Left ventricle myocardium inferior (tissue), 1 donor: ENCODE measurements around the gene CCM2. TPM values are rescaled to one million over a fixed set of nuclear protein-coding genes. Genes with fewer than 3 reads are reported as not detected.

Experiments
- DNase-seq: peaks from one replicate; pipeline ENCODE4 v3.0.0-alpha.2; 2020
- H3K27ac ChIP-seq: fragments of 200-600 bp; replicated peaks from 2 replicates; pipeline ENCODE4 v1.8.0; 2021
- H3K27me3 ChIP-seq: fragments of 200-600 bp; 2 replicates; pipeline ENCODE4 v1.8.0; 2021; ENCODE audit warnings: low read depth
- H3K36me3 ChIP-seq: fragments of 200-600 bp; 2 replicates; pipeline ENCODE4 v1.8.0; 2021
- H3K4me1 ChIP-seq: fragments of 200-600 bp; 2 replicates; pipeline ENCODE4 v1.8.0; 2021
- H3K4me3 ChIP-seq: fragments of 200-600 bp; 2 replicates; pipeline ENCODE4 v1.8.0; 2021; ENCODE audit warnings: mild to moderate bottlenecking, moderate library complexity
- H3K9me3 ChIP-seq: fragments of 200-600 bp; replicated peaks from 2 replicates; pipeline ENCODE4 v1.8.0; 2021
- intact Hi-C: fragments of 100-400 bp; cut with micrococcal nuclease; formaldehyde crosslinking; loops from one replicate; pipeline ENCODE4 v1.11.0; 2022
- total RNA-seq: library from RNA; stranded (reverse); fragmentation: NEBNext Ultra II Directional; extraction: Animal tissue kit (Norgen Biotek cat#: 25700); gene quantifications from one replicate; pipeline ENCODE4 v1.2.1, GENCODE V29; 2021
- TF ChIP-seq, protein P1 (sequence below): fragments of 200-600 bp; IDR thresholded peaks from 2 replicates; pipeline ENCODE4 v1.8.0; 2021; ENCODE audit warnings: antibody characterized with exemption, mild to moderate bottlenecking, borderline replicate concordance
- donor health status: DM: no; HTN: yes; CAD: no; lungs with severe emphysema.

The CCM2 gene
- total RNA-seq, 1 donor from 2014 or later, result 24.5 TPM

GRCh38 chr7:44964384-44964830 lies 35.6 kb upstream of the CCM2 start:
- no peak overlapping the region for H3K27ac ChIP-seq
- no peaks in the 10 kb centered on the region for H3K9me3 ChIP-seq
- peaks cover 12% of the 10 kb centered on the region for H3K4me1 ChIP-seq
- peaks cover 30% of the 10 kb centered on the region for H3K27me3 ChIP-seq
- H3K36me3 ChIP-seq, result no peaks in the 10 kb centered on the region
- DNase-seq, result no peak
- no peak overlapping the region for H3K4me3 ChIP-seq
- TF ChIP-seq, protein P1, sequence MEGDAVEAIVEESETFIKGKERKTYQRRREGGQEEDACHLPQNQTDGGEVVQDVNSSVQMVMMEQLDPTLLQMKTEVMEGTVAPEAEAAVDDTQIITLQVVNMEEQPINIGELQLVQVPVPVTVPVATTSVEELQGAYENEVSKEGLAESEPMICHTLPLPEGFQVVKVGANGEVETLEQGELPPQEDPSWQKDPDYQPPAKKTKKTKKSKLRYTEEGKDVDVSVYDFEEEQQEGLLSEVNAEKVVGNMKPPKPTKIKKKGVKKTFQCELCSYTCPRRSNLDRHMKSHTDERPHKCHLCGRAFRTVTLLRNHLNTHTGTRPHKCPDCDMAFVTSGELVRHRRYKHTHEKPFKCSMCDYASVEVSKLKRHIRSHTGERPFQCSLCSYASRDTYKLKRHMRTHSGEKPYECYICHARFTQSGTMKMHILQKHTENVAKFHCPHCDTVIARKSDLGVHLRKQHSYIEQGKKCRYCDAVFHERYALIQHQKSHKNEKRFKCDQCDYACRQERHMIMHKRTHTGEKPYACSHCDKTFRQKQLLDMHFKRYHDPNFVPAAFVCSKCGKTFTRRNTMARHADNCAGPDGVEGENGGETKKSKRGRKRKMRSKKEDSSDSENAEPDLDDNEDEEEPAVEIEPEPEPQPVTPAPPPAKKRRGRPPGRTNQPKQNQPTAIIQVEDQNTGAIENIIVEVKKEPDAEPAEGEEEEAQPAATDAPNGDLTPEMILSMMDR, result no peak
- intact Hi-C loops, result no loop called here

GRCh38 chr7:44964831-44965440 lies 35.1 kb upstream of the CCM2 start:
- Histone ChIP-seq H3K4me3 (no peak overlapping the region), H3K27ac (no peak overlapping the region), H3K27me3 (peaks cover 24% of the 10 kb centered on the region), H3K36me3 (no peaks in the 10 kb centered on the region), H3K9me3 (no peaks in the 10 kb centered on the region), H3K4me1 (peaks cover 12% of the 10 kb centered on the region)
- intact Hi-C loops, result no loop called here
- DNase-seq, result no peak
- TF ChIP-seq, protein P1, result no peak

- TF ChIP-seq, protein P1, result no peak
- no peaks in the 10 kb centered on the region for H3K36me3 ChIP-seq
- H3K27ac ChIP-seq, result no peak overlapping the region
- H3K27me3 ChIP-seq, result peaks cover 19% of the 10 kb centered on the region
- H3K4me1 ChIP-seq, result peaks cover 12% of the 10 kb centered on the region
- intact Hi-C loops, result no loop called here
- H3K4me3 ChIP-seq, result no peak overlapping the region
- DNase-seq, result no peak
- H3K9me3 ChIP-seq, result no peaks in the 10 kb centered on the region
Measured at GRCh38 chr7:44965441-44965903, 34.5 kb upstream of the CCM2 start.

DNA sequence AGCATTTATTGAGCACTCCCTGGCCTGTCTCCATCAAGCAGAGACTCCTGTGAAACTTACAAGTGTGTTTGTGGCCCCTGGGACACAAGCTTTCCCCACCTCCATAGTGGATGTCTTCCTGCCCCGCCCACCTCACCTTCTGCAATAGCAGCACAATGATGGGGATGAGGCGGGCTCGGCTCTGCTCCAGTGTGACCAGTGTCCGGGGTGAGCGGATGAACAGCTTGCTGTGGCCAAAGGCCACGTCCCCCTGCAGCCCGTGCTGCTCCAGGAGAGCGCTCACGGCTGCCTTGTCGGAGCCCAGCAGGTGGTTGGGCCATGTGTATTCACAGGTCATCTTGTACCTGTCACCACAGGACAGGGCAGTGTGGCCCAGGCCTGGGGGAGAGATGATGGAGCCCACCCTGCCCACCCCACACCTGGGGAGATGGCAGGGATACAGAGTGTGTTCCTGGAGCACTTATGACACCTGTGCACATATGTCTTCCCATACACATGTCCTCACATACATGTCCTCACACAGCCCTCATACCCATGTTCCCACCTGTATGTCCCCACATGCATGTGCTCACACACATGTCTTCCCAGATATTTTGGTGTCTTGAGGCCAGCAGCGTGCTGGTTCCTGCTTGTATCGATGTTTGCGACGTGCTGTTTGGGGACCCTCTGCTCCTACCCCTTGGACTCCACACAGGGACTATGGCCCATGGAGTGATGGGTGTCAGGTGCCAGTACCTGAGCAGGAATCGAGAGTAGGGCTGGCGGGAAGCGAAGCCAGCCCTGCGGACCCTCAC lies 33.9 kb upstream of the CCM2 start:
- intact Hi-C loops, result no loop called here
- peaks cover 17% of the 10 kb centered on the region for H3K27me3 ChIP-seq
- H3K4me1 ChIP-seq, result peaks cover 12% of the 10 kb centered on the region
- no peaks in the 10 kb centered on the region for H3K36me3 ChIP-seq
- H3K4me3 ChIP-seq, result no peak overlapping the region
- DNase-seq, result no peak
- TF ChIP-seq, protein P1, result no peak
- H3K27ac ChIP-seq, result no peak overlapping the region
- H3K9me3 ChIP-seq, result no peaks in the 10 kb centered on the region

GRCh38 chr7:44966731-44967538 lies 33.1 kb upstream of the CCM2 start:
- TF ChIP-seq, protein P1, result no peak
- DNase-seq, result no peak
- Histone ChIP-seq H3K4me1 (peaks cover 12% of the 10 kb centered on the region), H3K4me3 (no peak overlapping the region), H3K27ac (no peak overlapping the region), H3K36me3 (no peaks in the 10 kb centered on the region), H3K27me3 (peaks cover 16% of the 10 kb centered on the region), H3K9me3 (no peaks in the 10 kb centered on the region)
- intact Hi-C loops, result no loop called here
